Ishikawa (cell line): ENCODE measurements around the gene PIP4K2A.

Experiments used
- CEBPB ChIP-seq: IDR thresholded peaks from 2 replicates; pipeline ENCODE4 v1.6.1; 2012
- CREB1 ChIP-seq: IDR thresholded peaks from 2 replicates; pipeline ENCODE4 v1.6.1; 2012; ENCODE audit warnings: low read depth
- EGR1 ChIP-seq: IDR thresholded peaks from 2 replicates; pipeline ENCODE4 v1.6.1; 2012
- EP300 ChIP-seq: IDR thresholded peaks from 2 replicates; pipeline ENCODE4 v1.6.1; 2012; ENCODE audit warnings: borderline replicate concordance
- FOXM1 ChIP-seq: IDR thresholded peaks from 2 replicates; pipeline ENCODE4 v1.6.1; 2012; ENCODE audit warnings: low read depth, borderline replicate concordance
- NFIC ChIP-seq: IDR thresholded peaks from 2 replicates; pipeline ENCODE4 v1.6.1; 2012
- RAD21 ChIP-seq: IDR thresholded peaks from 2 replicates; pipeline ENCODE4 v1.6.1; 2012; ENCODE audit warnings: low read depth
- TAF1 ChIP-seq: IDR thresholded peaks from 2 replicates; pipeline ENCODE4 v1.6.1; 2012; ENCODE audit warnings: low read depth, mild to moderate bottlenecking
- TCF12 ChIP-seq: IDR thresholded peaks from 2 replicates; pipeline ENCODE4 v1.6.1; 2012; ENCODE audit warnings: low read depth
- TEAD4 ChIP-seq: IDR thresholded peaks from 2 replicates; pipeline ENCODE4 v1.6.1; 2012
- USF1 ChIP-seq: IDR thresholded peaks from 2 replicates; pipeline ENCODE4 v1.6.1; 2012
- YY1 ChIP-seq: IDR thresholded peaks from 2 replicates; pipeline ENCODE4 v1.6.1; 2012; ENCODE audit warnings: low read depth
- ZBTB7A ChIP-seq: IDR thresholded peaks from 2 replicates; pipeline ENCODE4 v1.6.1; 2012; ENCODE audit warnings: low read depth
- TF ChIP-seq, protein P1 (sequence below): IDR thresholded peaks from 2 replicates; pipeline ENCODE4 v1.6.1; 2012
- TF ChIP-seq, protein P2 (sequence below): IDR thresholded peaks from 2 replicates; pipeline ENCODE4 v1.6.1; 2012; ENCODE audit warnings: low read depth, mild to moderate bottlenecking

PIP4K2A gene

GRCh38 chr10:22534849-22535604 lies 179.4 kb downstream of the PIP4K2A start:
- no peak for TF ChIP-seq CEBPB
- TF ChIP-seq NFIC: no peak
- TF ChIP-seq EP300: no peak
- no peak for TF ChIP-seq TAF1
- TF ChIP-seq, protein P1, sequence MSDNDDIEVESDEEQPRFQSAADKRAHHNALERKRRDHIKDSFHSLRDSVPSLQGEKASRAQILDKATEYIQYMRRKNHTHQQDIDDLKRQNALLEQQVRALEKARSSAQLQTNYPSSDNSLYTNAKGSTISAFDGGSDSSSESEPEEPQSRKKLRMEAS: no peak
- no peak for TF ChIP-seq CREB1
- TF ChIP-seq TCF12: no peak
- TF ChIP-seq EGR1: no peak
- no peak for TF ChIP-seq USF1

DNA sequence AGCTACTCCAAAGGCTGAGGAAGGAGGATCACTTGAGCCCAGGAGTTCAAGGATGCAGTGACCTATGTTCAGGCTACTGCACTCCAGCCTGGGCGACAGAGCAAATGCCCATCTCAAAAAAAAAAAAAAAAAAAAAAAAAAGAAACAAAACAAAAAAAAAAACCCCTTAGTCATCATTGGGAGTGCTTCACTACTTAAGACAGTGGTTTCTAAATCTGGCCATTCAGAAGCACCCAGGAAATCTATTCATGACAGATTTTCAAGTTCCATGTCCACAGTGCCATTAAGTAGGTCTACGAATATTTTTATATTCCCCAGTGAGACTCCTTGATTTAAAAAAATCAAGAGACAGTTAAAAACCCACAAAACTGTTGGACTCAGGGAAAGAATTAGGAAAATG lies 182.9 kb downstream of the PIP4K2A start:
- TF ChIP-seq, protein P2, sequence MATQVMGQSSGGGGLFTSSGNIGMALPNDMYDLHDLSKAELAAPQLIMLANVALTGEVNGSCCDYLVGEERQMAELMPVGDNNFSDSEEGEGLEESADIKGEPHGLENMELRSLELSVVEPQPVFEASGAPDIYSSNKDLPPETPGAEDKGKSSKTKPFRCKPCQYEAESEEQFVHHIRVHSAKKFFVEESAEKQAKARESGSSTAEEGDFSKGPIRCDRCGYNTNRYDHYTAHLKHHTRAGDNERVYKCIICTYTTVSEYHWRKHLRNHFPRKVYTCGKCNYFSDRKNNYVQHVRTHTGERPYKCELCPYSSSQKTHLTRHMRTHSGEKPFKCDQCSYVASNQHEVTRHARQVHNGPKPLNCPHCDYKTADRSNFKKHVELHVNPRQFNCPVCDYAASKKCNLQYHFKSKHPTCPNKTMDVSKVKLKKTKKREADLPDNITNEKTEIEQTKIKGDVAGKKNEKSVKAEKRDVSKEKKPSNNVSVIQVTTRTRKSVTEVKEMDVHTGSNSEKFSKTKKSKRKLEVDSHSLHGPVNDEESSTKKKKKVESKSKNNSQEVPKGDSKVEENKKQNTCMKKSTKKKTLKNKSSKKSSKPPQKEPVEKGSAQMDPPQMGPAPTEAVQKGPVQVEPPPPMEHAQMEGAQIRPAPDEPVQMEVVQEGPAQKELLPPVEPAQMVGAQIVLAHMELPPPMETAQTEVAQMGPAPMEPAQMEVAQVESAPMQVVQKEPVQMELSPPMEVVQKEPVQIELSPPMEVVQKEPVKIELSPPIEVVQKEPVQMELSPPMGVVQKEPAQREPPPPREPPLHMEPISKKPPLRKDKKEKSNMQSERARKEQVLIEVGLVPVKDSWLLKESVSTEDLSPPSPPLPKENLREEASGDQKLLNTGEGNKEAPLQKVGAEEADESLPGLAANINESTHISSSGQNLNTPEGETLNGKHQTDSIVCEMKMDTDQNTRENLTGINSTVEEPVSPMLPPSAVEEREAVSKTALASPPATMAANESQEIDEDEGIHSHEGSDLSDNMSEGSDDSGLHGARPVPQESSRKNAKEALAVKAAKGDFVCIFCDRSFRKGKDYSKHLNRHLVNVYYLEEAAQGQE: no peak
- TF ChIP-seq, protein P1: no peak
- TF ChIP-seq USF1: no peak
- no peak for TF ChIP-seq CREB1
- TF ChIP-seq EP300: no peak
- TF ChIP-seq ZBTB7A: no peak
- no peak for TF ChIP-seq TEAD4

- TF ChIP-seq, protein P2: no peak
- no peak for TF ChIP-seq CREB1
- no peak for TF ChIP-seq EP300
- no peak for TF ChIP-seq CEBPB
- TF ChIP-seq TEAD4: no peak
- TF ChIP-seq USF1: no peak
- TF ChIP-seq TCF12: no peak
- TF ChIP-seq RAD21: no peak
- no peak for TF ChIP-seq TAF1
- TF ChIP-seq, protein P1: no peak
- no peak for TF ChIP-seq NFIC
- TF ChIP-seq ZBTB7A: no peak
- no peak for TF ChIP-seq EGR1
- no peak for TF ChIP-seq YY1
- no peak for TF ChIP-seq FOXM1
Observed at GRCh38 chr10:22531008-22531407, 183.4 kb downstream of the PIP4K2A start.

GRCh38 chr10:22527520-22527919 lies 186.9 kb downstream of the PIP4K2A start:
- TF ChIP-seq NFIC (no peak), TEAD4 (no peak)

DNA sequence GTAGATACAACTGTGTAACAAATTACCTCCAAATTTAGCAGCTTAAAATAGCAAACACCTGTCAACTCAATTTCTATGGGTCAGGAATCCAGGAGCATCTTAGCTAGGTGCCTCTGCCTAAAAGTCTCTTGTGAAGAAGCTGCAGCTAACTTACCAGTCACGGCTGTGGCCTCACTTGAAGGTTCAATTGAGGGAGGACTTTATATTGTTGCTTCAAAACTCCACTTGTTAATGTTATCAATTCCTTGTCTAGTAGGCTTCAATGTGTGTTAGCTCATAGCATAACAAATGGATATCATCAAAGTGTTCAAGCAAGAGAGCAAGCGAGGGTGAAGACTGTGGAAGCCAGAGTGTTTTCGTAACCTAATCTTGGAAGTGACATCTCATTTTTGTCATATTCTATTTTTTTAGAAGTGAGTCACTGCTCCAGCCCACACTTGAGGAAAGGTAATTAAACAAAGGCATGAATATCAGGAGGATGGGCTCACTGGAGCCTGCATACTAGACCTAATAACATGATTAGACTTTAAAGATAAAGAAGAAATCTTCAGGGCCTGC lies 196.1 kb downstream of the PIP4K2A start:
- no peak for TF ChIP-seq CEBPB
- no peak for TF ChIP-seq TAF1
- TF ChIP-seq RAD21: no peak
- no peak for TF ChIP-seq EP300
- no peak for TF ChIP-seq CREB1
- no peak for TF ChIP-seq USF1
- no peak for TF ChIP-seq TEAD4
- TF ChIP-seq TCF12: no peak
- TF ChIP-seq, protein P1: no peak
- TF ChIP-seq, protein P2: no peak
- TF ChIP-seq YY1: no peak
- no peak for TF ChIP-seq FOXM1
- TF ChIP-seq NFIC: no peak
- no peak for TF ChIP-seq EGR1
- no peak for TF ChIP-seq ZBTB7A
